Coronary artery (tissue), 2 donors: ENCODE data around the gene LPCAT2.
"Not testable (repeated sequence)": the region's sequence is repeated elsewhere in the genome, so short reads cannot be mapped to it uniquely, and the experiment has no call there.

ENCODE experiments used
- DNase-seq: peaks from one replicate; pipeline ENCODE4 v3.0.0-alpha.2; 2017; ENCODE audit warnings: low spot score
- H3K27ac ChIP-seq, 2 donors: fragments of 200-600 bp; sonication (generic); one replicate each; pipeline ENCODE4 v1.5.1; 2016 to 2019
- H3K4me3 ChIP-seq: fragments of 200-600 bp; sonication (generic); 2 replicates; pipeline ENCODE4 v1.5.1; 2016; ENCODE audit warnings: mild to moderate bottlenecking, moderate library complexity
- CTCF ChIP-seq: fragments of 200-600 bp; sonication (generic); IDR thresholded peaks from one replicate; pipeline ENCODE4 v1.5.1; 2019; ENCODE audit warnings: antibody characterized with exemption

Gene LPCAT2

GRCh38 chr16:55585631-55586030, 76.8 kb downstream of the LPCAT2 start:
- no peak overlapping the region for H3K27ac ChIP-seq
- H3K4me3 ChIP-seq, result no peak overlapping the region
- DNase-seq, result no peak
- no peak for TF ChIP-seq CTCF

- no peak for DNase-seq
- TF ChIP-seq CTCF, result no peak
- Histone ChIP-seq H3K4me3 (no peak overlapping the region), H3K27ac (no peak overlapping the region)
These were observed 79.9 kb downstream of the LPCAT2 start for GRCh38 chr16:55588799-55589198.

- no peak for TF ChIP-seq CTCF
- Histone ChIP-seq H3K27ac (no peak overlapping the region), H3K4me3 (no peak overlapping the region)
- DNase-seq, result no peak
These were observed 83.4 kb downstream of the LPCAT2 start for GRCh38 chr16:55592306-55592705.

GRCh38 chr16:55597928-55598327, 89.1 kb downstream of the LPCAT2 start:
- no peak overlapping the region for H3K4me3 ChIP-seq
- H3K27ac ChIP-seq, result no peak overlapping the region
- no peak for DNase-seq
- no peak for TF ChIP-seq CTCF

- H3K27ac ChIP-seq, result no peak overlapping the region
These were observed 97.0 kb downstream of the LPCAT2 start for GRCh38 chr16:55605754-55606336.

GRCh38 chr16:55613613-55614335, 104.9 kb downstream of the LPCAT2 start:
- no peak for TF ChIP-seq CTCF
- no peak for DNase-seq
- no peak overlapping the region for H3K27ac ChIP-seq
- no peak overlapping the region for H3K4me3 ChIP-seq

More at GRCh38 chr16:55605754-55606336, 97.0 kb downstream of the LPCAT2 start:
- no peak for TF ChIP-seq CTCF
- no peak for DNase-seq
- H3K4me3 ChIP-seq, result no peak overlapping the region

- TF ChIP-seq CTCF, result no peak
- H3K27ac ChIP-seq, result no peak overlapping the region
- no peak for DNase-seq
- no peak overlapping the region for H3K4me3 ChIP-seq
These were observed 106.2 kb downstream of the LPCAT2 start for GRCh38 chr16:55615071-55615470.

- H3K4me3 ChIP-seq, H3K27ac ChIP-seq, DNase-seq: not testable (repeated sequence)
These were observed 106.8 kb downstream of the LPCAT2 start for GRCh38 chr16:55615670-55616069.
